Stimulated activated CD4-positive, alpha-beta T cell treated with anti-CD3 and anti-CD28 coated beads, Interleukin-1b, Interleukin-23, amount 100 ng/mL, for 1 hour (primary cell): ENCODE results near the gene PLEKHA1.

Experiments
- DNase-seq, 2 donors: peaks; one replicate each; pipeline ENCODE4 v3.0.0-alpha.2; 2020; ENCODE audit warnings: low read depth in 2 of 2

PLEKHA1 gene

DNA sequence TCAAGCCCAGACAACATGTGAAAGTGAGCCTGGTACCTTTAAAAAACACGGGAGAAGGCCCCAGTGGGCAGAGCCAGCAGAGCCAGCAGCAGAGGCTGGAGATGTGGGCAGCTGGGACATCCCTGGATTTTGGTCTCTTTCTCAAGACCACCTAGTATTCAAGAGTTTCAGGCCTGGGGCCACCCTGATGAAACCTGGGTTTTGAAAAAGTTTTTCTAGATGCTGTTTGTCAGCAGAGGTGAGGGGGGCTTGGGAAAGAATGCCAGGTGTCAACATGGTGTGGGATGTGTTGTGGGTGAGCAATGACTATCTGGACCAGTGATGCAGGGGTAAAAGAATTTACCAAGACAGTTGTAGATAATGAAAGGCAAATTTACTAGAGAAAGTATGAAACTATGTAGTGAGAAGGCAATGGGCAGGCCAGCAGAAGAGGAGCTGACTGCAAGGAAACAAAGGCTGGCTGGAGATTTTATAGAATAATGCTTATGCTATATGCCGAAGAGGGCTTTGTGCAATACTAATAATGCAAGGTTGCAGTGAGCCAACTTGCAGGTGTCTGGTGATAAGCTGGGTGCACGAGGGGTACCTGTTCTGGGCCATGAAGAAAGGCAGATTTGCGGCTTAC is 28.1 kb upstream of the PLEKHA1 start:
- no peak for DNase-seq

DNA sequence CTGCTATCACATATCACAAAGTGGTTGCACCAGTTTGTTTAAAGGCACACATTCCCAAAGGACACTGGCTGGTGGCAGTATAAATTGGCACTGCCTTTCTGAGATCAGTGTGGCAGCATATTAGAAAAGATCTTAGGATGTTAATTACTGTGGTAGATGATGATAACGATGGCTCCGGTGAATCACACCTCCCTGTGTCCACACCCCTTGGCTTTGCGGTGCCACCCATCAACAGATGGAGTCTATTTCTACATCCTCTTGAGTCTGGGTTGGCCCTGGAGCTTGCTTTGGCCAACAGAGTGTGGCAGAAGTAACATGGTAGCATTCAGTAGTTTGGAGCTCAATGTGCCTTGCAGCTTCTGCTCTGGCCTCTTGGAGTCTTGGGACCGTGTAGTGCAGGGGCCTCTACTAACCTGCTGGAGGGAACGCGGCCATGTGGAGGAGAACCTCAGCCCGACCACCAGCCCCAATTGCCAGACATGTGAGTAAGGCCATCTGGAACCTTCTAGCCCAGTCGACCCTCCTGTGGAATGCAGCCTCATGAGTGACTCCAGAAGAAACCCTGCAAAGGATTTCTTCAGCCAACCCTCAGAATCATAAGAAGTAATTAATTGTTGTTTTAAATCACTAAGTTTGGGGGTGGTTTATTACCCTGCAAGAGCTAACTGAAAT is 27.2 kb upstream of the PLEKHA1 start:
- no peak for DNase-seq

DNA sequence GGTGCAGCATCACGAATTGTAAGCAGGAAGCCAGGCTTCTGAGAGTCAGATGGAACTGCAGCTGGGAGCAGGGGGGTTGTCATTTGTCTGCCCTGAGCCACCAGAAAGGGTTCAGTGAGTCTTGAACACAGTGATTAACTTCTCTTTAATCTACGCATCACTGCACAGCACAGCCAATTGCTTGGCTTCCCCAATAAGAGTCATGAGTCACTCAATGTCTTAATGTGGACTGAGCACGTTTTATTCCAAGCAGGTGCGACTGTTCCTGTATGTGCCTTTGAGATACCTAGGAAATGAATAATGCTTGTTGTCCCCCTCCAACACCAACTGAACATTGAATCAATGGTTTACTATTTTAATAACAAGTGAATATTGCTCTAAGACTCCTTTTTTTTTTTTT is 26.0 kb upstream of the PLEKHA1 start:
- no peak for DNase-seq

DNA sequence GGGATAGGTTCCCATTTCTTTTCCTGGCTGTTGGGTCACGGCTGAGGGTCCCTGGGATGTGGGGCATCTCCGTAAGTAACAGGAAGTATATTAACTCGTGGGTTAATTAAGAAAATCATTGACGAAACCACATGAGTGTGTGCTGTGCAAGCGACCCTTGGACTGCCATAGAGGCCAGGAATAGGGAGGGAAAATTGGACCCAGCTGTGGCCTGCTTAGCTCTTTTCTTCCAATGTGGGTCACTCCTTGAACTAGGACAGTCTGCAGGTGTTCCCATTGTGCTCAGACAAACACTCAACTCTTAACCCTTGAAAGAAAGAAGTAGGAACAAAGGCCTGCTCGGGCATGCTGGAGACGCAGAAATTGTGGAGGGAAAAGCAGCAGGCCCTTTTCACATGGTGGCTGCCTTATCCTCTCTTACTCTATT is 25.6 kb upstream of the PLEKHA1 start:
- DNase-seq, result no peak

DNA sequence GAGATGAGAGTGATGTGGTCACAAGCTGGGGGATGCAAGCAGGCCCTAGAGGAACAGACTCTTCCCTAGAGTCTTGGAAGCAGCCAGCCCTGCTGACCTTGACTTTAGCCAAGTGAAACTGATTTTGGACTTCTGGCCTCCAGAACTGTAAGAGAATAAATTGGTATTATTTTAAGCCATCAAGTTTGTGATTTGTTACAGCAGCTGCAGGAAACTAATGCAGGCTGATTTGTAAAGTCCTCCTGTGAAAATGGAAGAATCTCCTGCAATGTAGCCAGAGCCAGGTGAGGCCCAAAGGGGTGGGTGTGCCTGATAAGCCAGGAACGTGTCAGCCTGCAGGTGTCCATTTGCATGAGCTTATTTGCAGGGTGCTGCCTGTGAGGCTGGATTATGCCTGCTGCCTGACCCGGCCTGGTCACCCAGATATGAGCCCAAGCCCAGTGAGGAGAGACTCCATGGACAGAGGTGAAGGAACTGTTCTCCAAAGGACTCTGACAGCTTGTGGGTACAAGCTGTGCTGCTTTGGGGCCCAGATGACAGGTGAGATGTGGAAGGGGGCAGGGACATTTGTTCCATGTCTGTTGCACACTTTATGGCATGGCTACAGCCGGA is 24.6 kb upstream of the PLEKHA1 start:
- DNase-seq, result no peak

DNA sequence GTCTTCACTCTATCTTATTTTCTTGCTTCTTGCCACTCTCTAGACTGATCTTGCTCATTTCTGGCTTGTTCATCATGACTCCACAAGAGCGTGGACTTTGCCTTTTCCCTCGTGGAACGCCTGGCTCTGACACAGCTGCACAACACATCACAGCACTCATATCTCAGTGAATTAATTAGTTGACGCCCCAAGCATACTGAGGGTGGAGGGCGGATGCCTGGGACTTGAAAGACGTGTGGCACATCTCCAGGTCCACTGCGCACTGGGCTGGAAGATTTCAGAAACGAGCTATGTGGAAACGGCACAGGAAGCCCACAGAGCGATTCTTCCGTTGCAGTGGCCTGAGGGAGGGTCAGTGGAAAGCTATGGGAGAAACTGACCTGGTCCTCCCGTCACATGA is 23.6 kb upstream of the PLEKHA1 start:
- DNase-seq, result no peak

DNA sequence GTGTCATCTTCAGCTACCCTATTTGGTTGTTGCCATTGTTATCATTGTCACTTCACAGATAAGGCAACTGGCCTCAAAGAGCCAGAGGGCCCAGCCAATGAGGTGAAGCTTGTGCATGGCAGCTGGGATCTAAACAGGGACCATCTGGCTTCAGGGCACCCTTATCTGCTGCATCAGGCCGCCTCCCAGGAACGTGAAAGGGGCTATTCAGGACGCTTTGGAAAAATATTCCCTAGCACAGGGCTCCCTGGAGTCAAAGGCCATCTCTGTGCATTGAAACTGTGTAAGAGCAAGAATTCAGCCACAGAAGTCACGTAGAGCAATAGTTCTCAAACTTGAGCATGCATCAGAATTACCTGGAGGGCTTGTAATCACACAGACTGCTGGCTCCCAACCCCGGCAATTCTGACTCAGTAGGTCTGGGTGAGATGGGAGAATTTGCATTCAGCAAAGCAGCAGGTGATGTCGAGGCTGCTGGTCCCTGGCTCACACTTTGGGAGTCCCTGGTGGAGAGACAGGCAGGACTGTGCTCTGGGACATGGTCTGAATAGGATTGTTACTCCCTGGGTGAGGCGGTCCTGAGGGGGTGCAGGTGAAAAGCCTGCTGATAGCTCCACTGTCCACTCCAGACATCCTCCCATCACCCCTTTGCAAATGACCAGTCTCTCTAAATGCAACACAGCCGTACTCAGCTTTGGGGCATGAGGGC is 21.5 kb upstream of the PLEKHA1 start:
- DNase-seq, result no peak

DNA sequence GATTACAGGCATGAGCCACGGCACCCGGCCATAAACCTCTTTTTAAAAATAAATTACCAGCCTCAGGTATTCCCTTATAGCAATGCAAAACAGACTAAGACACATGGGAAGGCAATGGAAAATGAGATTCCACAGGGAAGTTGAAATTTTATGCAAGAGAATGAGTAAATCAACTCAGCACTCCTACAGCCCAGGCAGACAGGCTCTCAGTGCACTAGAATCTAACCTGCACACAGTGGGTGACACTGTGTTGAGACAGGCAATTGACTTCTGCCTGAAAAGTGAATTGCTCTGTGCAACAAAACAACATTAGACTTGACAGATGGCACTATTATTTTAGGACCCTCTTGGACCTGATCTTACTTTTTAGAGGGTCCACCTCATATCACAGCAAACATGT is 20.1 kb upstream of the PLEKHA1 start:
- DNase-seq, result no peak

DNA sequence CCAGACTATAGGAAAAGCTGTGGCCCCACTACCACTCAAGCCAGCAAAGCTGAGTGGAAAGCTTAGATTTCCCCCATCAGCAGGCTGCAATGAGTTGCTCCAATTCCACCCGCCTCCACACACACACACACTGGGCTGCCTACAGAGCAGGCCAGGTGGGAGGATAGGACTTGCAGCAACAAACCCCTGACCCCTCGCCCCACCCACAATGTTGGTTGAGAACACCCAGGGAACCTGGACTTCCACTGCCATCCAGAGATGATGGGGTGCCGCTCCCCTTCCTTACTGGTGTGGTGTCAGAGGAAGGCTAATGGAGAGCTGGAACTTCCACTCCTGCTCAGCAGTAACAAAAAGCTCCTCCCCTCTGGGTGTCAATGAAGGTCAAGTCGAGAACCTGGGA is 16.8 kb upstream of the PLEKHA1 start:
- no peak for DNase-seq

DNA sequence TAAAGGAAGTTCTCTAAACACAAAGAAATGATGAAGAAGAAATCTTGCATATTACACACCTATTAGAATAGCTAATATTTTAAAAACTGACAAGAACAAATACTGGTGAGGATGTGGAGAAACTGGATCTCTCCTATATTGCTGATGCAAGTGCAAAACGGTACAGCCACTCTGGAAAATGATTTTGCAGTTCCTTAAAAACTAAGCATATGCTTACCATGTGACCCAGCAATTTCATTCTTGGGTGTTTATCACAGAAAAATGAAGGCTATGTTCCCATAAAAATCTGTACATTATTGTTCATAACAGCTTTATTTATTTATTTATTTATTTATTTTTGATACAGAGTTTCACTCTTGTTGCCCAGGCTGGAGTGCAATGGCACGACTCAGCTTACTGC is 14.9 kb upstream of the PLEKHA1 start:
- no peak for DNase-seq

DNA sequence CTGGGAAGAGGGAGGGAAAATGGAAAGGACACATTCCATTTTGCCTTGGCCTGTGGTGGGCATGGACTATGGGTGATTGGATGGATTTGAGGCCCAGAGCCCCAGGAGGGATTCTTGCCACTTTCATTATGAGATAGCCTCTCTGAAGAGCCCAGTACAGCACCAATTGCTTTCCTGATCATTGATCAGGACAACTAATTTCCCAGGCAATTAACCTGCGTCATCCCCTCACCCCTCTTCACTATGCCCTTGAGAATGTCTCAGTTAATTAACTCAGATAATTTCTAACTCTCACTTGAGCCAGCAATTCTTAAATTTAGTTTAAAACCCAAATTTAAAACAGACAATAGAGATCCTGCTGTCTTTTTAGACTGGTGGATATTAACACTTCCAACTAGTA is 13.5 kb upstream of the PLEKHA1 start:
- no peak for DNase-seq

DNA sequence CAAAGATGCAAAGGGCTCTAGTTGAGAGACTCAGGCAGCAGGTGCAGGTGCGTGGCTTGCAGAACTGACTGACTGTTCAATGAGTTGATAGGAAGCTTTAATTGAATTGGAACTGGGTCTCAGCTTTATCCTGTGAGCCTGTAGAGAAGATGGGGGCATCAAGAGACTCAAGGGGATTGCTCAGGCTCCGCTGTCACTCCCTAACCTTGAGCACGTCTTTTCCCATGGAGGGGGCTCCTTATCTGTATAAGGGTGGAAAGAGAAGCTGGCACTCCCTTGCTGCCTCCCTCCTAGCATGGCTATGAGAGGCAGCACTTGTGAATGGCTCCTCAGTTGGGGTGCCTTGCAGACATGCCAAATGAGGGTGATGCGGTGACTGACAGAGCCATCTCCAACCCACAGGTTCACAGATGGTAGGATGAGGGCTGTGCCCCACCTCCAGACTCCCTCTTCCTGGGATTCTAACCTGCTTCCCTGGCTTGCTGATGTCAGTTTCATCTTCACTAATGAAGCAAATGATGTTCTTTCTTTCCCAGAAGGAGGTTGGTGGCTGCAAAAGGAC is 12.4 kb upstream of the PLEKHA1 start:
- DNase-seq, result no peak

DNA sequence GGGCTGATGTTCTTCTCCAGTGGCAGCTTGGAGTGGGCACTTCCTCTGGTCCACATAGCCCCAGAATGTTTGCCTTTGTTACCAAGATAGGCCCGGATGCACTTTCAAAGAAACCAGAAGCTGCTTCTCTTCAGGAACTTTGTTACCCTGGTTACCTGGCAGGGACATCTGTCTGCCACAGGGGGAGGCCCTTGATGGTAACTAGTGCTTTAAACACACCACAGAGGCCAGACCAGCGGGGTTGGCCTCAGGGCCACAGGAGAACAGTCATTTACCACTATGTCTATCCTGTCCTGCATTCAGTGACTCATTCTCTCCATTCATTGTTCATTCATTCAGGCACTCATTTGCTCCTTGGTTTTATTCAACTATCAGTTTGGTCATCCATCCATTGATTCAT is 11.9 kb upstream of the PLEKHA1 start:
- no peak for DNase-seq

DNA sequence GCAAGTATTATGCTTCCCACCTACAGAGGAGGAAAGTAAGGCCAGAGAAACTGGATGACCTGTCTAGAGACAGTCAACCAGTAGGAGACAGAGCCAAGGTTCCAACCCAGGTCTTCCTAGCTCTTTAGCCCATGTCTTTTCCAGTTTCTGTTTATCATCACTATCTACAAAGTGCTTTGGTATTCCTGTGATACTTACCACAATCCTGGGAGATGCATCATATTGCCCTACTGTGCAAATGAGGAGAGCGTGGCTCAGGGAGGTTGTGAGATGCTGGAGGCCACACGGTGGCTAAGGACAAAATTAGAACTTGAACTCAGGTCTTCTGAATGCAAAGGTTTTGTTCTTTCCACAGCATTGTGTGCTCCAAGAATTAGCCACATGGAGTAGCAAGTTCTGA is 11.2 kb upstream of the PLEKHA1 start:
- no peak for DNase-seq

DNA sequence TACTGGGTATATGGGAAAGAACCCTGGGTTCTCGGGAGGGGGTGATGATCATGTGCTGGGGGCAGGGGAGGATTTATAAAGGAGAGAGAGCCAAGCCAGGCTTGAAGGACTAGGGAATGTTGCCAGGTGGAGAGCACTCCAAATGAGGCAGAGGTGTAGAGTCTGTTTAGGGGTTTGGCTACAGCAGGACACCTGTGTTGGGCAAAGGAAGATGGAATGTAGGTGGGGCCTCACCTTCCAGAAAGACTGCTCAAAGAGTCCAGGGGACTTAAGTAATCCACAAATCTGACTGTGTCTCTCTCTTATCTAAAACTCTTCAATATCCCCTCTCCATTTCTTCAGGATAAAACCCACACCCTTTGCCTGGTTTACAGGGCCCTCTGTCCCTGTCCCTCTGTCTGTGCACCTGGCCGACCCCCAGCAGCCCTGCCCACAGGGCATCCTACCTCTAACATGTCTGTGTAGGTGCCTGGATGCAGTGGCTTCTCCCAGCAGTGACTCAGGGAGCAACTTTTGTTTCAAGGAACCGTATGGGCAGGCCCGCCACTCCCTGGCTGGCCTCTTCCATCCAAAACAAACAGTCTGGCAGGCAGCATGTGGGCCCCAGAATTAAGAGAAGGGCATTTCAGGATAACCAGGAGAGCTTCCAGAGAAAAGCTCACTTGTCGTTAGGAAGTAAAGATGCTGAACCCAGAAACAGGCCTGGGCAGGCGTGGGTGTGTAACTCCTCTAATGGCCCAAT is 10.6 kb upstream of the PLEKHA1 start:
- DNase-seq, result no peak

DNA sequence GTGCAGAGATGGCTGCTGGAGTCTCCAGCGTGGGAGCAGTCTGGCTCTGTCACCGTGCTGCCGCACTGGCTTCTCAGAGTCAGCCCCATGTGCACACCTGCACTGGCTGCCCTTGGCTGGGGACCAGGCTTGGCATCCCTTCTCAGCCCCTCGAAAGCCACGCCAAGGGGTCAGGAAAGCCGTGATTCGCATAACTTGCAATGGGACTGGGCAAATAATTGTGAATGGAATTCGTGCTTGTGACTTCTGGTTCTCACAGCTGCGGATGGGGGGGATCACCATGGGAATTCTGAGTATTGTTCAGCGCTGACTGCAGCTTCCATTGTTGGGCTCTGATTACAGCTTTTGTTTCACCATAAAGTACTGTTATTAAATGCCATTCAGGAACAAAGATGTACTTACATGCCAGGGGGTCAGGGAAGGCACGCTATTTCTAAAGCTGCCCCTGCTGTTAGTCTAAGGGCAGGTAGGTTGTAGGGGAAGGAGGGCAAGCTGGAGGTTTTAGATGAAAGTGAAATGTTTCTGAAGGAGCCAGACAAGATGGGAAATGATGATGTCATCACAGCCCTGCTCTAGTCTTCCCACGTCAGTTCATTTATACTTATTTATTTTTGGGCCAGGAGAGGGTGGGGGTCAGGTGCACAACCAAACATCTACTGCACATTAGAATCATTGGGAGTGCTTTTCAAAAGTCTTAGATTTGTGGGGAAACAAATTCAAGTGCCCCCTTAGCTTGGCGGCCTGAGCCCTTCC is 5.8 kb upstream of the PLEKHA1 start:
- no peak for DNase-seq

DNA sequence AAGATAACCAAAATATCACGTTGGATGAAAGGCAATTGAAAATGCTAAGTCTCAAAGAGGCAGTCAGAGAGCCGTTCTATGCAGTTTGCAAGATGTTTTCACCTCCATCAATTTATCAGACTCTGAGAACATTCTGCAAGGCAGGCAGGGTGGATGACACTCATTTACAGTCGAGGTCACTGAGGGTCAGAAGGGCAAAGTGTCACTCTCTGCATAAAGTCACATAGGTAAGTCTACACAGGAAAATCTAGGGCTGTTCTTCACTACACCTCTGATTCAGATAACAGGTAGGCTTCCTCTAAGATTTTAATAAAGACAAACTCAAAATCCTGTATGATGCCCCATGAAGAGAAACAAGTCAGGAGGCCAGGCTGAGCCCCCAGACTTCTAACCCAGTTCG is 1.4 kb upstream of the PLEKHA1 start:
- DNase-seq, result no peak

DNA sequence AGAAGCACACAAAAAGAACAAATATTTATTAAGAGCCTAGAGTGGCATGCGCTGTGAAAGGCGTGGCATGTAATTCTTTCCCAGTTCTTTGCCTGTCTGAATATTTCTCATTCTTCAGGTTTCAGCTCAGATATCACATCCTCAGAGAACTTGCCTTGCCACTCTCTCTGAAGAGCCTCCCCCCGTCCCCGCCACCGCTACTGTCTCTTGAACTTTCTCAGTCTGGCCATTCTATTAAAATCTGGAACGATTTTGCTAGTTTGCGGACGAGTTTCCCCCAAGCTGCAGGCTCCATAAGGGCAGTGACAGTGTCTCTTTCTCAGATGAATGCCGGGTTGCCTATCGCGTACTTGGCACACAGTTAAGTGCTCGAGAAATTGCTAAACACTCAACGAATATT is 787 bp upstream of the PLEKHA1 start:
- no peak for DNase-seq

DNA sequence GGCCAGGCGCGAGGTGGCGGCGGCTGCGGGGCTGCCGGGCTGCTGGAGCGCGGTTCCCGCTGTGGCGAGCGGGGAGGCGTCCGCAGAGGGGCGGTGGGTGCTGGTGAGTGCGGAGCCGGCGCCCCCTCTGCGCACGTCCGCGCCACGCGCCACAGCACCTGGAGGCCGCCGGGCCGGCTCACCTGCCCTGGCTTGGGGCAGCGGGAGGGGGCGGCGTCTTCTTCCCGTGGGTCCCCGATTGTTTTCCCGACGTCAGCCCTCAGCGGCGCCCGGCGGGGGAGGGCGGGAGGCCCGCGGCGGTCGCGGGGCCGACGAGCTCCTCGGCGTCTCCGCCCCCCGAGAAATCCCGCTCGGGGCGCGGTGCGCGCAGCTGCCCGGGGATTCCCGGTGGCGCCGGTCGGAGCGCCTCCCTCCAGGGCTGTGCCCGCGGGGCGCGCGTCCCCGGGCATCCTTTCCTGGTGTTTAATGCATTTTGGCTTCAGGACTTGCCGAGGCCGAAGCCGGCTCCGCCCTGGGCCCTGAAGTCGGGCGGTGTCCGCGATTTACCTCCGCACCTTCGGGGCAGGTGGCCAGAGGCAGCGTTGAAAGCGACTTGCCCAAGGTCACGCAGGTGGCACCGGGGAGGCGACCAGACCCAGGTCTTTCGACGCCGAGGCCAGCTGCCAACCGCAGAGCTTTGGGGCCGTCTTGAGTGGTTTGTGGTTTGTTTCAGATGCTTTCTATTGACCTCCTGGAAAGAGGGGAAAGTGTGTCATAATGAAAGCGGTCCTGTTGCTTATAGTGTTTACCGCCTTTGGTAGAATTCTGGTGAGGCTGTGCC is 561 bp downstream of the PLEKHA1 start:
- DNase-seq, result peak; percentile 38 to 51

DNA sequence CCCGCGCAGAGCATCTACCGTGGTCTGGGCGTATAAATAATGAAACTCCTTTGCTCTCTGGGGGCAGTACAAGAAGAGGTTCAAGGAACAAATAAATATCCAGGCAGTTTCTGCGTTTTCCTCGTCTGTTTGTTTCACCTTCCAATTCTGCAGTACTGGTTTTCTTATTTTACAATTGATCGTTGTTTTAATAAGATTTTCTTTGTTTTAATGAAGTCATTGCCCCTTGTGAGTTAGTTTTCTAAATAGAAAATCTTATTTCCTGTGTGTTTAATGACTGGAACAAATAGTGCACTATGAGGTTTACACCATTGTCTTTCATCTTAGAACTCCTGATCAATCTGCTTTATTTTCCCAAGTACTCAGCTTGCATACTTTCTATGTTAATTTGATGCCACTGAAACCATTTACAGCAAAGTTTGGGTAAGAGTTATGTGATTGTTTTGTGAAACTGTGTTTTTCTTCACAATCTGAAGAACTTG is 1.2 kb downstream of the PLEKHA1 start:
- DNase-seq, result no peak
